22Rv1 (cell line): ENCODE measurements around the gene UBE2S.

Source experiments
- CTCF ChIP-seq: fragments of 450-650 bp; IDR thresholded peaks from 2 replicates; pipeline ENCODE4 v1.5.1; 2017; ENCODE audit warnings: mild to moderate bottlenecking
- ZFX ChIP-seq: fragments of 450-650 bp; IDR thresholded peaks from 2 replicates; pipeline ENCODE4 v1.6.1; 2017; ENCODE audit warnings: antibody characterized with exemption, borderline replicate concordance

GRCh38 chr19:55437410-55437809 is 29.8 kb upstream of the UBE2S start:
- TF ChIP-seq CTCF (no peak), ZFX (no peak)
